Measurements from ENCODE around the gene ANAPC13. TPM values are rescaled to one million over a fixed set of nuclear protein-coding genes. Genes with fewer than 3 reads are reported as not detected.

The ANAPC13 gene
- total and polyA plus RNA-seq, 7 experiments from 2014 or later = 21.2 to 110 (median 35.5) TPM

- Histone ChIP-seq H3K4me3 (ENCODE audit: low read length) (no peak overlapping the region), H3K36me3 (ENCODE audit: control insufficient read depth in 2 of 3, insufficient read depth in 3 of 3, low read length in 3 of 3) (peaks cover 2 to 28% (median 7%) of the 10 kb centered on the region in 3 experiments), H3K4me1 (ENCODE audit: control insufficient read depth in 2 of 2, insufficient read depth in 2 of 2, low read length in 2 of 2) (no peaks in the 10 kb centered on the region), H3K27me3 (ENCODE audit: control insufficient read depth in 2 of 2, insufficient read depth in 2 of 2, low read length in 2 of 2) (no peaks in the 10 kb centered on the region), H3K27ac (ENCODE audit: low read depth, low read length) (no peak overlapping the region), H3K9me3 (ENCODE audit: control insufficient read depth in 2 of 3, low read length in 3 of 3) (no peaks in the 10 kb centered on the region)
- intact Hi-C loops (cut with micrococcal nuclease) = loop anchor here in 1 of 2 donors (10.0 kb wide), 1 partner anchor 98 kb away; the partner anchor contains the start of gene AMOTL2
- Mint-ChIP-seq H3K27ac (no peak overlapping the region), H3K36me3 (peaks cover 4 to 15% (median 5%) of the 10 kb centered on the region in 5 donors), H3K9me3 (no peaks in the 10 kb centered on the region), H3K4me1 (peaks cover 0 to 9% (median 0%) of the 10 kb centered on the region in 7 donors), H3K27me3 (no peaks in the 10 kb centered on the region), H3K4me3 (no peak overlapping the region)
- DNase-seq (no peak), ATAC-seq (no peak)
- ChIA-PET POLR2A (no interaction called here), CTCF (interaction anchor here (0.9 to 2.8 kb wide), 6 partner anchors 10 to 265 kb away, joined by 3 to 18 read pairs (median 5); no protein-coding TSS in a partner anchor)
These were observed 13.0 kb downstream of the ANAPC13 start for GRCh38 chr3:134472831-134473230.

- H3K27ac ChIP-seq (ENCODE audit: low read depth, low read length) = no peak overlapping the region
- Mint-ChIP-seq H3K4me1 (peaks cover 0 to 4% (median 0%) of the 10 kb centered on the region in 7 donors), H3K27ac (no peak overlapping the region), H3K9me3 (no peaks in the 10 kb centered on the region), H3K36me3 (peaks cover 0 to 6% (median 3%) of the 10 kb centered on the region in 5 donors), H3K27me3 (no peaks in the 10 kb centered on the region), H3K4me3 (no peak overlapping the region)
- DNase-seq (no peak), ATAC-seq (no peak)
- intact Hi-C loops (cut with micrococcal nuclease) = loop anchor here in 1 of 2 donors (10.0 kb wide), 1 partner anchor 97 kb away; the partner anchor contains the start of gene AMOTL2
- no peaks in the 10 kb centered on the region for H3K4me1 ChIP-seq (ENCODE audit: control insufficient read depth in 2 of 2, insufficient read depth in 2 of 2, low read length in 2 of 2)
- no peak overlapping the region for H3K4me3 ChIP-seq (ENCODE audit: low read length)
- H3K27me3 ChIP-seq (ENCODE audit: control insufficient read depth in 2 of 2, insufficient read depth in 2 of 2, low read length in 2 of 2) = no peaks in the 10 kb centered on the region
- POLR2A ChIA-PET = no interaction called here
- no peaks in the 10 kb centered on the region for H3K9me3 ChIP-seq (ENCODE audit: control insufficient read depth in 2 of 3, low read length in 3 of 3)
- peaks cover 0 to 17% (median 2%) of the 10 kb centered on the region in 3 experiments for H3K36me3 ChIP-seq (ENCODE audit: control insufficient read depth in 2 of 3, insufficient read depth in 3 of 3, low read length in 3 of 3)
- CTCF ChIA-PET = interaction anchor here (0.6 to 2.8 kb wide), 3 partner anchors 136 to 259 kb away, joined by 3 to 18 read pairs (median 5); no protein-coding TSS in a partner anchor
These were observed 14.1 kb downstream of the ANAPC13 start for GRCh38 chr3:134471521-134472193.

- no peak for DNase-seq
- H3K27ac ChIP-seq (ENCODE audit: low read depth, low read length) = no peak overlapping the region
- peaks cover 0 to 4% (median 0%) of the 10 kb centered on the region in 5 donors for H3K36me3 Mint-ChIP-seq
- H3K27me3 Mint-ChIP-seq = peaks cover 0 to 1% (median 0%) of the 10 kb centered on the region in 5 donors
- POLR2A ChIA-PET = no interaction called here
- no peak overlapping the region for H3K4me3 ChIP-seq (ENCODE audit: low read length)
- no peaks in the 10 kb centered on the region for H3K9me3 ChIP-seq (ENCODE audit: control insufficient read depth in 2 of 3, low read length in 3 of 3)
- peaks cover 0 to 2% (median 0%) of the 10 kb centered on the region in 7 donors for H3K4me1 Mint-ChIP-seq
- no peak overlapping the region for H3K27ac Mint-ChIP-seq
- no peak for ATAC-seq
- intact Hi-C loops (cut with micrococcal nuclease) = no loop called here
- no peaks in the 10 kb centered on the region for H3K27me3 ChIP-seq (ENCODE audit: control insufficient read depth in 2 of 2, insufficient read depth in 2 of 2, low read length in 2 of 2)
- no peak overlapping the region for H3K4me3 Mint-ChIP-seq
- no peaks in the 10 kb centered on the region for H3K4me1 ChIP-seq (ENCODE audit: control insufficient read depth in 2 of 2, insufficient read depth in 2 of 2, low read length in 2 of 2)
- H3K9me3 Mint-ChIP-seq = no peaks in the 10 kb centered on the region
- CTCF ChIA-PET = no interaction called here
- peaks cover 0 to 6% (median 2%) of the 10 kb centered on the region in 3 experiments for H3K36me3 ChIP-seq (ENCODE audit: control insufficient read depth in 2 of 3, insufficient read depth in 3 of 3, low read length in 3 of 3)
These were observed 17.3 kb downstream of the ANAPC13 start for GRCh38 chr3:134468519-134468918.

- CTCF ChIA-PET = interaction anchor here (0.5 to 0.6 kb wide), 2 partner anchors 266 to 274 kb away, joined by 3 read pairs; no protein-coding TSS in a partner anchor
- Histone ChIP-seq H3K27ac (ENCODE audit: low read depth, low read length) (no peak overlapping the region), H3K4me3 (ENCODE audit: low read length) (no peak overlapping the region), H3K36me3 (ENCODE audit: control insufficient read depth in 2 of 3, insufficient read depth in 3 of 3, low read length in 3 of 3) (no peaks in the 10 kb centered on the region), H3K27me3 (ENCODE audit: control insufficient read depth in 2 of 2, insufficient read depth in 2 of 2, low read length in 2 of 2) (no peaks in the 10 kb centered on the region), H3K9me3 (ENCODE audit: control insufficient read depth in 2 of 3, low read length in 3 of 3) (no peaks in the 10 kb centered on the region), H3K4me1 (ENCODE audit: control insufficient read depth in 2 of 2, insufficient read depth in 2 of 2, low read length in 2 of 2) (no peaks in the 10 kb centered on the region)
- Mint-ChIP-seq H3K9me3 (no peaks in the 10 kb centered on the region), H3K27ac (no peak overlapping the region), H3K4me3 (no peak overlapping the region), H3K4me1 (peaks cover 0 to 2% (median 0%) of the 10 kb centered on the region in 7 donors), H3K36me3 (no peaks in the 10 kb centered on the region), H3K27me3 (peaks cover 0 to 15% (median 10%) of the 10 kb centered on the region in 5 donors)
- POLR2A ChIA-PET = no interaction called here
- intact Hi-C loops (cut with micrococcal nuclease) = no loop called here
- ATAC-seq (no peak), DNase-seq (no peak)
These were observed 19.5 kb downstream of the ANAPC13 start for GRCh38 chr3:134466331-134466730.

- CTCF ChIA-PET = interaction anchor here (1.0 kb wide), 1 partner anchor 9 kb away, joined by 4 read pairs; no protein-coding TSS in a partner anchor
- no peak overlapping the region for H3K4me3 Mint-ChIP-seq
- Histone ChIP-seq H3K9me3 (ENCODE audit: control insufficient read depth in 2 of 3, low read length in 3 of 3) (no peaks in the 10 kb centered on the region), H3K27ac (ENCODE audit: low read depth, low read length) (no peak overlapping the region), H3K4me1 (ENCODE audit: control insufficient read depth in 2 of 2, insufficient read depth in 2 of 2, low read length in 2 of 2) (no peaks in the 10 kb centered on the region), H3K4me3 (ENCODE audit: low read length) (no peak overlapping the region), H3K36me3 (ENCODE audit: control insufficient read depth in 2 of 3, insufficient read depth in 3 of 3, low read length in 3 of 3) (no peaks in the 10 kb centered on the region), H3K27me3 (ENCODE audit: control insufficient read depth in 2 of 2, insufficient read depth in 2 of 2, low read length in 2 of 2) (no peaks in the 10 kb centered on the region)
- intact Hi-C loops (cut with micrococcal nuclease) = no loop called here
- no peaks in the 10 kb centered on the region for H3K36me3 Mint-ChIP-seq
- ATAC-seq (no peak), DNase-seq (no peak)
- no peak overlapping the region for H3K27ac Mint-ChIP-seq
- H3K27me3 Mint-ChIP-seq = peaks cover 0 to 18% (median 10%) of the 10 kb centered on the region in 5 donors
- H3K9me3 Mint-ChIP-seq = no peaks in the 10 kb centered on the region
- POLR2A ChIA-PET = no interaction called here
- H3K4me1 Mint-ChIP-seq = peaks cover 0 to 2% (median 0%) of the 10 kb centered on the region in 7 donors
These were observed 21.0 kb downstream of the ANAPC13 start for GRCh38 chr3:134464689-134465365.

GRCh38 chr3:134464064-134464688, 21.6 kb downstream of the ANAPC13 start:
- no peak overlapping the region for H3K4me3 ChIP-seq (ENCODE audit: low read length)
- ChIA-PET CTCF (interaction anchor here (1.0 kb wide), 1 partner anchor 9 kb away, joined by 4 read pairs; no protein-coding TSS in a partner anchor), POLR2A (no interaction called here)
- H3K27me3 ChIP-seq (ENCODE audit: control insufficient read depth in 2 of 2, insufficient read depth in 2 of 2, low read length in 2 of 2) = no peaks in the 10 kb centered on the region
- H3K27ac ChIP-seq (ENCODE audit: low read depth, low read length) = no peak overlapping the region
- H3K4me1 ChIP-seq (ENCODE audit: control insufficient read depth in 2 of 2, insufficient read depth in 2 of 2, low read length in 2 of 2) = no peaks in the 10 kb centered on the region
- H3K36me3 ChIP-seq (ENCODE audit: control insufficient read depth in 2 of 3, insufficient read depth in 3 of 3, low read length in 3 of 3) = no peaks in the 10 kb centered on the region
- no peaks in the 10 kb centered on the region for H3K9me3 ChIP-seq (ENCODE audit: control insufficient read depth in 2 of 3, low read length in 3 of 3)
- DNase-seq = no peak
- no peak for ATAC-seq
- intact Hi-C loops (cut with micrococcal nuclease) = no loop called here
- no peak overlapping the region for H3K4me3 Mint-ChIP-seq
- H3K4me1 Mint-ChIP-seq = peaks cover 0 to 2% (median 0%) of the 10 kb centered on the region in 7 donors
- H3K27me3 Mint-ChIP-seq = peaks cover 0 to 18% (median 11%) of the 10 kb centered on the region in 5 donors
- H3K27ac Mint-ChIP-seq = no peak overlapping the region
- no peaks in the 10 kb centered on the region for H3K36me3 Mint-ChIP-seq
- H3K9me3 Mint-ChIP-seq = no peaks in the 10 kb centered on the region
